Measurements from ENCODE around the gene SH3PXD2A. TPM values are rescaled to one million over a fixed set of nuclear protein-coding genes. Genes with fewer than 3 reads are reported as not detected.

The SH3PXD2A gene
- total and polyA plus RNA-seq, 2 experiments from 2014 or later: 1.8 to 5.0 TPM

DNA sequence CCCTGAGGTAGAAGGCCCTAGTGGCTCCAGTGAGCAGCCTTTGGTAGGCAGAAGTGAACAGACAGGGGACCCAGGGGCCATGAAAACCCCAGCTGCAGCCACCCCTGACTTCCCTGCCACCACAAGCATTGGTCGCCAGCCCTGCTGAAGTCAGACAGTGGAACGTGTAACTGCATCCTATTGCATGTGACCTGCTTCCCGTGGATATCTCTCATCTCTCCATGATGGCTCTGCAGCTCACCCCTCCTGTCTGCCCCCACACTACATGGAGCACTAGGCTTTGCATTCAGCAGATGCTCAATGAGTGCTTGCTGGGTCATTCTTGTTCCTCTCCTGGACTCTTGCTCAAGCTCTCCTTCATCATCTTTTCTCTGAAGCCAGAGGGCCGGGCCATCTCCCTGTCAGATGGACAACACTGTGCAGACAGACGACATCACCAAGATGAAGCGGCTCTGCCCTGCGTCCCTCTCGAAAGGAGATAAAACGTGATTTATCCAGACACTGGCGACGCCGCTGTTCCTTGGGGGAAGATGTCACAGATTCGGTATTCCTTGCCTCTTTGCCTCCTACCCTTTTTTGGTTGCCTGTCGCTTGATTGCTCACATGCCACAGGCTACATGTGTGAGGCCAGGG is 117.5 kb downstream of the SH3PXD2A start (continued):
- TF ChIP-seq, protein P1, sequence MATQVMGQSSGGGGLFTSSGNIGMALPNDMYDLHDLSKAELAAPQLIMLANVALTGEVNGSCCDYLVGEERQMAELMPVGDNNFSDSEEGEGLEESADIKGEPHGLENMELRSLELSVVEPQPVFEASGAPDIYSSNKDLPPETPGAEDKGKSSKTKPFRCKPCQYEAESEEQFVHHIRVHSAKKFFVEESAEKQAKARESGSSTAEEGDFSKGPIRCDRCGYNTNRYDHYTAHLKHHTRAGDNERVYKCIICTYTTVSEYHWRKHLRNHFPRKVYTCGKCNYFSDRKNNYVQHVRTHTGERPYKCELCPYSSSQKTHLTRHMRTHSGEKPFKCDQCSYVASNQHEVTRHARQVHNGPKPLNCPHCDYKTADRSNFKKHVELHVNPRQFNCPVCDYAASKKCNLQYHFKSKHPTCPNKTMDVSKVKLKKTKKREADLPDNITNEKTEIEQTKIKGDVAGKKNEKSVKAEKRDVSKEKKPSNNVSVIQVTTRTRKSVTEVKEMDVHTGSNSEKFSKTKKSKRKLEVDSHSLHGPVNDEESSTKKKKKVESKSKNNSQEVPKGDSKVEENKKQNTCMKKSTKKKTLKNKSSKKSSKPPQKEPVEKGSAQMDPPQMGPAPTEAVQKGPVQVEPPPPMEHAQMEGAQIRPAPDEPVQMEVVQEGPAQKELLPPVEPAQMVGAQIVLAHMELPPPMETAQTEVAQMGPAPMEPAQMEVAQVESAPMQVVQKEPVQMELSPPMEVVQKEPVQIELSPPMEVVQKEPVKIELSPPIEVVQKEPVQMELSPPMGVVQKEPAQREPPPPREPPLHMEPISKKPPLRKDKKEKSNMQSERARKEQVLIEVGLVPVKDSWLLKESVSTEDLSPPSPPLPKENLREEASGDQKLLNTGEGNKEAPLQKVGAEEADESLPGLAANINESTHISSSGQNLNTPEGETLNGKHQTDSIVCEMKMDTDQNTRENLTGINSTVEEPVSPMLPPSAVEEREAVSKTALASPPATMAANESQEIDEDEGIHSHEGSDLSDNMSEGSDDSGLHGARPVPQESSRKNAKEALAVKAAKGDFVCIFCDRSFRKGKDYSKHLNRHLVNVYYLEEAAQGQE (IDR thresholded peaks at IDR 0.05; ENCODE audit: unreplicated experiment): no peak
- TF ChIP-seq STAT1 (IDR thresholded peaks at IDR 0.05; ENCODE audit: unreplicated experiment): no peak
- no peak for TF ChIP-seq POLR2AphosphoS5 (IDR thresholded peaks at IDR 0.05; ENCODE audit: low read depth)
- TF ChIP-seq NANOG (IDR thresholded peaks at IDR 0.05; ENCODE audit: borderline replicate concordance): no peak
- TF ChIP-seq ETS1 (IDR thresholded peaks at IDR 0.05): no peak

GRCh38 chr10:103736763-103737162 is 118.6 kb downstream of the SH3PXD2A start:
- no peak overlapping the region for H3K4me3 ChIP-seq
- no peaks in the 10 kb centered on the region for H3K36me3 Mint-ChIP-seq (ENCODE audit: low read depth)
- H3K36me3 ChIP-seq (ENCODE audit: insufficient read depth): no peaks in the 10 kb centered on the region
- H3K4me2 ChIP-seq: no peak overlapping the region
- H3F3A ChIP-seq (replicated peaks; ENCODE audit: low read depth): no peaks in the 10 kb centered on the region
- DNase-seq (ENCODE audit: low spot score): peak; percentile 95
- H2AFZ ChIP-seq: no peak overlapping the region
- H3K4me3 Mint-ChIP-seq: no peak overlapping the region
- no peaks in the 10 kb centered on the region for H3K9me3 Mint-ChIP-seq
- TF ChIP-seq, protein P2, sequence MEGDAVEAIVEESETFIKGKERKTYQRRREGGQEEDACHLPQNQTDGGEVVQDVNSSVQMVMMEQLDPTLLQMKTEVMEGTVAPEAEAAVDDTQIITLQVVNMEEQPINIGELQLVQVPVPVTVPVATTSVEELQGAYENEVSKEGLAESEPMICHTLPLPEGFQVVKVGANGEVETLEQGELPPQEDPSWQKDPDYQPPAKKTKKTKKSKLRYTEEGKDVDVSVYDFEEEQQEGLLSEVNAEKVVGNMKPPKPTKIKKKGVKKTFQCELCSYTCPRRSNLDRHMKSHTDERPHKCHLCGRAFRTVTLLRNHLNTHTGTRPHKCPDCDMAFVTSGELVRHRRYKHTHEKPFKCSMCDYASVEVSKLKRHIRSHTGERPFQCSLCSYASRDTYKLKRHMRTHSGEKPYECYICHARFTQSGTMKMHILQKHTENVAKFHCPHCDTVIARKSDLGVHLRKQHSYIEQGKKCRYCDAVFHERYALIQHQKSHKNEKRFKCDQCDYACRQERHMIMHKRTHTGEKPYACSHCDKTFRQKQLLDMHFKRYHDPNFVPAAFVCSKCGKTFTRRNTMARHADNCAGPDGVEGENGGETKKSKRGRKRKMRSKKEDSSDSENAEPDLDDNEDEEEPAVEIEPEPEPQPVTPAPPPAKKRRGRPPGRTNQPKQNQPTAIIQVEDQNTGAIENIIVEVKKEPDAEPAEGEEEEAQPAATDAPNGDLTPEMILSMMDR (conservative IDR thresholded peaks at IDR 0.05; ENCODE audit: low read depth in 2 of 2): peak; percentile 40 to 47
- TF ChIP-seq ZNF462 (CRISPR knock-in tag; IDR thresholded peaks at IDR 0.05) (no peak), EZH2phosphoT487 (IDR thresholded peaks at IDR 0.05; ENCODE audit: unreplicated experiment) (no peak)
- no peaks in the 10 kb centered on the region for H4K20me1 ChIP-seq (replicated peaks; ENCODE audit: insufficient read depth)
- peak; percentile 91 for ATAC-seq
- H3K4me1 ChIP-seq (ENCODE audit: insufficient read depth): peaks cover 8% of the 10 kb centered on the region; the same call in 1 of the 2 replicates
- H3K9me2 ChIP-seq (ENCODE audit: insufficient read depth): no peaks in the 10 kb centered on the region
- H3K79me2 ChIP-seq (replicated peaks; ENCODE audit: insufficient read depth): no peaks in the 10 kb centered on the region
- H3K27me3 Mint-ChIP-seq (ENCODE audit: insufficient read depth, low read depth, poor library complexity): peaks cover 5% of the 10 kb centered on the region
- peaks cover 40% of the 10 kb centered on the region for H3K4me1 Mint-ChIP-seq
- no peak overlapping the region for H3K27ac ChIP-seq (ENCODE audit: low read depth)
- no peak overlapping the region for H3K27ac Mint-ChIP-seq
- H3K27me3 ChIP-seq (ENCODE audit: insufficient read depth): no peaks in the 10 kb centered on the region
